ENCODE data around the gene SMYD4.

GRCh38 chr17:1764284-1764683 is 65.4 kb downstream of the SMYD4 start:
- TF ChIP-seq ZNF830 (tag by site-specific recombination; IDR thresholded peaks at IDR 0.05; ENCODE audit: low read depth) (no peak), ZNF544 (tag by site-specific recombination; IDR thresholded peaks at IDR 0.05) (no peak), PBX3 (CRISPR knock-in tag; IDR thresholded peaks at IDR 0.05) (no peak), ZNF394 (tag by site-specific recombination; IDR thresholded peaks at IDR 0.05; ENCODE audit: borderline replicate concordance) (no peak), ZNF416 (tag by site-specific recombination; IDR thresholded peaks at IDR 0.05) (no peak)
- TF ChIP-seq, protein P1, sequence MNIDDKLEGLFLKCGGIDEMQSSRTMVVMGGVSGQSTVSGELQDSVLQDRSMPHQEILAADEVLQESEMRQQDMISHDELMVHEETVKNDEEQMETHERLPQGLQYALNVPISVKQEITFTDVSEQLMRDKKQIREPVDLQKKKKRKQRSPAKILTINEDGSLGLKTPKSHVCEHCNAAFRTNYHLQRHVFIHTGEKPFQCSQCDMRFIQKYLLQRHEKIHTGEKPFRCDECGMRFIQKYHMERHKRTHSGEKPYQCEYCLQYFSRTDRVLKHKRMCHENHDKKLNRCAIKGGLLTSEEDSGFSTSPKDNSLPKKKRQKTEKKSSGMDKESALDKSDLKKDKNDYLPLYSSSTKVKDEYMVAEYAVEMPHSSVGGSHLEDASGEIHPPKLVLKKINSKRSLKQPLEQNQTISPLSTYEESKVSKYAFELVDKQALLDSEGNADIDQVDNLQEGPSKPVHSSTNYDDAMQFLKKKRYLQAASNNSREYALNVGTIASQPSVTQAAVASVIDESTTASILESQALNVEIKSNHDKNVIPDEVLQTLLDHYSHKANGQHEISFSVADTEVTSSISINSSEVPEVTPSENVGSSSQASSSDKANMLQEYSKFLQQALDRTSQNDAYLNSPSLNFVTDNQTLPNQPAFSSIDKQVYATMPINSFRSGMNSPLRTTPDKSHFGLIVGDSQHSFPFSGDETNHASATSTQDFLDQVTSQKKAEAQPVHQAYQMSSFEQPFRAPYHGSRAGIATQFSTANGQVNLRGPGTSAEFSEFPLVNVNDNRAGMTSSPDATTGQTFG (tag by site-specific recombination; IDR thresholded peaks at IDR 0.05; ENCODE audit: borderline replicate concordance), result no peak
- TF ChIP-seq, protein P2, sequence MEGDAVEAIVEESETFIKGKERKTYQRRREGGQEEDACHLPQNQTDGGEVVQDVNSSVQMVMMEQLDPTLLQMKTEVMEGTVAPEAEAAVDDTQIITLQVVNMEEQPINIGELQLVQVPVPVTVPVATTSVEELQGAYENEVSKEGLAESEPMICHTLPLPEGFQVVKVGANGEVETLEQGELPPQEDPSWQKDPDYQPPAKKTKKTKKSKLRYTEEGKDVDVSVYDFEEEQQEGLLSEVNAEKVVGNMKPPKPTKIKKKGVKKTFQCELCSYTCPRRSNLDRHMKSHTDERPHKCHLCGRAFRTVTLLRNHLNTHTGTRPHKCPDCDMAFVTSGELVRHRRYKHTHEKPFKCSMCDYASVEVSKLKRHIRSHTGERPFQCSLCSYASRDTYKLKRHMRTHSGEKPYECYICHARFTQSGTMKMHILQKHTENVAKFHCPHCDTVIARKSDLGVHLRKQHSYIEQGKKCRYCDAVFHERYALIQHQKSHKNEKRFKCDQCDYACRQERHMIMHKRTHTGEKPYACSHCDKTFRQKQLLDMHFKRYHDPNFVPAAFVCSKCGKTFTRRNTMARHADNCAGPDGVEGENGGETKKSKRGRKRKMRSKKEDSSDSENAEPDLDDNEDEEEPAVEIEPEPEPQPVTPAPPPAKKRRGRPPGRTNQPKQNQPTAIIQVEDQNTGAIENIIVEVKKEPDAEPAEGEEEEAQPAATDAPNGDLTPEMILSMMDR (tag by site-specific recombination; IDR thresholded peaks at IDR 0.05), result no peak

All from HEK293 (cell line).